Uterus (tissue), 4 donors: ENCODE results near the gene PRELID3B. TPM values are rescaled to one million over a fixed set of nuclear protein-coding genes. Genes with fewer than 3 reads are reported as not detected.

Experiments used
- DNase-seq, 2 donors: peaks; one replicate each; pipeline ENCODE4 v3.0.0-alpha.2; 2019 to 2020
- H3K27ac ChIP-seq, 2 donors: fragments of 200-600 bp; sonication (generic); 1 replicate in 1 of 2; 2 replicates in 1 of 2; pipeline ENCODE4 v1.5.1; 2016 to 2018
- H3K27me3 ChIP-seq, 2 donors: fragments of 200-600 bp; sonication (generic); one replicate each; pipeline ENCODE4 v1.5.1; 2018 to 2019; ENCODE audit warnings: control low read depth in 1 of 2
- H3K36me3 ChIP-seq, 2 donors: fragments of 200-600 bp; sonication (generic); one replicate each; pipeline ENCODE4 v1.5.1; 2019; ENCODE audit warnings: control low read depth in 1 of 2
- H3K4me1 ChIP-seq, 2 donors: fragments of 200-600 bp; sonication (generic); one replicate each; pipeline ENCODE4 v1.5.1; 2018 to 2019; ENCODE audit warnings: control low read depth in 1 of 2
- H3K4me3 ChIP-seq, 2 donors: fragments of 200-600 bp; sonication (generic); 1 replicate in 1 of 2; 2 replicates in 1 of 2; pipeline ENCODE4 v1.5.1; 2018 to 2019; ENCODE audit warnings: mild to moderate bottlenecking in 1 of 2
- H3K9me3 ChIP-seq, 2 donors: fragments of 200-600 bp; sonication (generic); one replicate each; pipeline ENCODE4 v1.5.1; 2019; ENCODE audit warnings: control low read depth in 1 of 2
- POLR2A ChIP-seq, 2 donors: fragments of 450-650 bp; IDR thresholded peaks; one replicate each; pipeline ENCODE4 v1.6.1; 2016; ENCODE audit warnings: antibody characterized with exemption in 2 of 2, mild to moderate bottlenecking in 1 of 2, moderate library complexity in 1 of 2
- intact Hi-C: fragments of 100-400 bp; cut with DNase I; formaldehyde crosslinking; loops from one replicate; pipeline ENCODE4 v1.15.1; 2023; ENCODE audit warnings: low total_unique reads
- total RNA-seq, 4 donors: library from RNA; depleted of rRNA in 3 of 4; stranded (reverse); fragments of >200 nt in 3 of 4; gene quantifications; one replicate each; pipeline versions ENCODE4 v1.1.0 to v1.2.4, GENCODE V29; 2014 to 2023
- TF ChIP-seq, protein P1 (sequence below), 4 experiments: fragments of 200-600 bp in 2 of 4; fragments of 450-650 bp in 2 of 4; sonication (generic) in 2 of 4; IDR thresholded peaks; one replicate each; pipeline ENCODE4 v1.5.1; 2016 to 2019; ENCODE audit warnings: antibody characterized with exemption in 4 of 4, mild to moderate bottlenecking in 2 of 4, moderate library complexity in 1 of 4
- donor health status: DM: yes; HTN: yes; CAD: no.

PRELID3B gene
- total RNA-seq, 4 donors from 2014 or later, result 13.3 to 44.3 (median 31.9) TPM

- intact Hi-C loops, result loop anchor here (10.0 kb wide), 1 partner anchor 94 kb away; no protein-coding TSS in a partner anchor
- Histone ChIP-seq H3K27me3 (no peaks in the 10 kb centered on the region), H3K27ac (no peak overlapping the region), H3K4me1 (peaks cover 0 to under 1% of the 10 kb centered on the region in 2 donors), H3K36me3 (no peaks in the 10 kb centered on the region), H3K9me3 (no peaks in the 10 kb centered on the region), H3K4me3 (no peak overlapping the region)
- DNase-seq, result no peak
- no peak for TF ChIP-seq POLR2A (IDR thresholded peaks at IDR 0.05)
- TF ChIP-seq, protein P1, sequence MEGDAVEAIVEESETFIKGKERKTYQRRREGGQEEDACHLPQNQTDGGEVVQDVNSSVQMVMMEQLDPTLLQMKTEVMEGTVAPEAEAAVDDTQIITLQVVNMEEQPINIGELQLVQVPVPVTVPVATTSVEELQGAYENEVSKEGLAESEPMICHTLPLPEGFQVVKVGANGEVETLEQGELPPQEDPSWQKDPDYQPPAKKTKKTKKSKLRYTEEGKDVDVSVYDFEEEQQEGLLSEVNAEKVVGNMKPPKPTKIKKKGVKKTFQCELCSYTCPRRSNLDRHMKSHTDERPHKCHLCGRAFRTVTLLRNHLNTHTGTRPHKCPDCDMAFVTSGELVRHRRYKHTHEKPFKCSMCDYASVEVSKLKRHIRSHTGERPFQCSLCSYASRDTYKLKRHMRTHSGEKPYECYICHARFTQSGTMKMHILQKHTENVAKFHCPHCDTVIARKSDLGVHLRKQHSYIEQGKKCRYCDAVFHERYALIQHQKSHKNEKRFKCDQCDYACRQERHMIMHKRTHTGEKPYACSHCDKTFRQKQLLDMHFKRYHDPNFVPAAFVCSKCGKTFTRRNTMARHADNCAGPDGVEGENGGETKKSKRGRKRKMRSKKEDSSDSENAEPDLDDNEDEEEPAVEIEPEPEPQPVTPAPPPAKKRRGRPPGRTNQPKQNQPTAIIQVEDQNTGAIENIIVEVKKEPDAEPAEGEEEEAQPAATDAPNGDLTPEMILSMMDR (IDR thresholded peaks at IDR 0.05), result no peak
Observed at GRCh38 chr20:58988565-58988882, 54.1 kb downstream of the PRELID3B start.

- no peak for DNase-seq
- no peak for TF ChIP-seq POLR2A (IDR thresholded peaks at IDR 0.05)
- TF ChIP-seq, protein P1 (IDR thresholded peaks at IDR 0.05), result no peak
- Histone ChIP-seq H3K4me1 (peaks cover 0 to 6% of the 10 kb centered on the region in 2 donors), H3K27me3 (no peaks in the 10 kb centered on the region), H3K36me3 (no peaks in the 10 kb centered on the region), H3K4me3 (no peak overlapping the region), H3K27ac (no peak overlapping the region), H3K9me3 (no peaks in the 10 kb centered on the region)
- intact Hi-C loops, result loop anchor here (10.0 kb wide), 1 partner anchor 93 kb away; no protein-coding TSS in a partner anchor
Observed at GRCh38 chr20:58987790-58988564, 54.6 kb downstream of the PRELID3B start.

DNA sequence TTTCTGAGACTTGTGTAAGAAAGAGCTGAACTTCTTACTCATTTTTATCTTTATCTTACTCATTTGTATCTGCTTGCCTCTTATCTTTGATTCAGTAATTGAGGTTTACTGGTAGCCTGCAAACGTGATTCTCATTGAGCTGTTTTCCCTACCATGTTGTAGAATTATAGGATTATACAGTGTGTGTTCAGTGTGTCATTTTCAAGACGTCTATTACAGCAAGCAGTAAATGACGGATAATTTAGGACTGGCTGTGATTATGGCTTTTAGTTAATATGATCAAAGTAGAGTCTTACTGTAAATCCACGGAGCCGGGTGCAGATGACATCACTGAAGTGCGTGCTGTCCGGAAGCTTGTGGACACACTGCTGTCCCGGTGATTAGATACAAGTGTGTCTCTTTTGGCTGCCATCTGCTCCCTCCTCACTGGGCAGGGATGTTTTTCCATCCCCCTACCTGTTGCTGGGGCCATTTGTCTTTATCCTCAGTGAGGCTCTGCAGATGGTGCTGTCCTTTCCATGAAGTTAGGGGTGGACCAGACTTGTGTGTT is 55.5 kb downstream of the PRELID3B start:
- no peak overlapping the region for H3K4me3 ChIP-seq
- no peak for DNase-seq
- no peaks in the 10 kb centered on the region for H3K9me3 ChIP-seq
- intact Hi-C loops, result loop anchor here (10.0 kb wide), 1 partner anchor 92 kb away; no protein-coding TSS in a partner anchor
- H3K36me3 ChIP-seq, result no peaks in the 10 kb centered on the region
- no peaks in the 10 kb centered on the region for H3K27me3 ChIP-seq
- TF ChIP-seq POLR2A (IDR thresholded peaks at IDR 0.05), result no peak
- TF ChIP-seq, protein P1 (IDR thresholded peaks at IDR 0.05), result no peak
- no peak overlapping the region for H3K27ac ChIP-seq
- peaks cover 0 to 8% of the 10 kb centered on the region in 2 donors for H3K4me1 ChIP-seq

- no peak for DNase-seq
- no peaks in the 10 kb centered on the region for H3K36me3 ChIP-seq
Observed at GRCh38 chr20:58986286-58986967, 56.2 kb downstream of the PRELID3B start.

More at GRCh38 chr20:58986286-58986967, 56.2 kb downstream of the PRELID3B start:
- no peak overlapping the region for H3K27ac ChIP-seq
- H3K4me1 ChIP-seq, result peaks cover 0 to 8% of the 10 kb centered on the region in 2 donors
- H3K9me3 ChIP-seq, result no peaks in the 10 kb centered on the region
- intact Hi-C loops, result loop anchor here (10.0 kb wide), 1 partner anchor 92 kb away; no protein-coding TSS in a partner anchor
- TF ChIP-seq POLR2A (IDR thresholded peaks at IDR 0.05), result no peak
- TF ChIP-seq, protein P1 (IDR thresholded peaks at IDR 0.05), result no peak
- no peaks in the 10 kb centered on the region for H3K27me3 ChIP-seq
- no peak overlapping the region for H3K4me3 ChIP-seq
